HepG2 (cell line): Measurements from ENCODE around the gene FKBP8. TPM values are rescaled to one million over a fixed set of nuclear protein-coding genes. Genes with fewer than 3 reads are reported as not detected.

Experiments
- ATAC-seq: fragments of 200-7000 bp; cut with Tn5 transposase; 3 replicates; pipeline ENCODE4 v1.9.1; 2020; ENCODE audit warnings: mild to moderate bottlenecking, moderate library complexity
- BruUV-seq: library from RNA; stranded (reverse); fragments of 400-500 nt; replicated peaks from 2 replicates; lab custom pipeline; 2021; lab: Mats Ljungman, UMichigan
- CTCF ChIA-PET: fragments of 300-600 bp; formaldehyde crosslinking; extraction: SDS; loops from one replicate; lab custom pipeline; 2021; ENCODE audit warnings: low total read pairs, inconsistent platforms, low intra/inter-chr PET ratio; lab: Yijun Ruan, JAX
- POLR2A ChIA-PET: fragments of 350-600 bp; sonication (Branson Sonifier 250); formaldehyde crosslinking; loops from one replicate; lab custom pipeline; 2020; ENCODE audit warnings: antibody characterized with exemption, inconsistent platforms; lab: Yijun Ruan, JAX
- DNase-seq: peaks from one replicate; pipeline ENCODE4 v3.0.0-alpha.2; 2015; ENCODE audit warnings: low spot score
- FAIRE-seq: peaks from 3 replicates; lab custom pipeline; 2011; peaks lifted over from hg19 to GRCh38; lab: Jason Lieb, UNC
- H2AFZ ChIP-seq: one replicate; pipeline ENCODE4 v1.6.1; 2011; ENCODE audit warnings: low read length, inconsistent platforms
- H3K27ac ChIP-seq: fragments of 300-600 bp; 3 replicates; pipeline ENCODE4 v1.8.0; 2011; ENCODE audit warnings: mixed run types, mild to moderate bottlenecking, mixed read lengths, low read length, inconsistent platforms; ENCODE audit not compliant: insufficient read depth; ENCODE audit errors: extremely low read length
- H3K27me3 ChIP-seq, 2 experiments: fragments of 200-600 bp in 1 of 2; 2 replicates in 1 of 2; 3 replicates in 1 of 2; pipeline versions ENCODE4 v1.6.0 to v1.8.0; 2011; ENCODE audit warnings: low read length in 2 of 2, mild to moderate bottlenecking in 2 of 2, moderate library complexity in 2 of 2, inconsistent platforms in 1 of 2; ENCODE audit not compliant: insufficient read depth in 2 of 2, control insufficient read depth in 1 of 2
- H3K36me3 ChIP-seq, 2 experiments: fragments of 200-600 bp in 1 of 2; replicated peaks in 1 of 2; 2 replicates in 1 of 2; 3 replicates in 1 of 2; pipeline versions ENCODE4 v1.5.1 to v1.8.0; 2011; ENCODE audit warnings: low read length in 2 of 2, inconsistent platforms in 1 of 2; ENCODE audit not compliant: insufficient read depth in 2 of 2, control insufficient read depth in 1 of 2
- H3K4me1 ChIP-seq: 2 replicates; pipeline ENCODE4 v1.5.1; 2012; ENCODE audit warnings: low read length, inconsistent platforms; ENCODE audit not compliant: insufficient read depth
- H3K4me2 ChIP-seq: 2 replicates; pipeline ENCODE4 v1.6.0; 2011; ENCODE audit warnings: low read depth, low read length, inconsistent platforms
- H3K4me3 ChIP-seq, 3 experiments: fragments of 200-600 bp in 1 of 3; sonication (generic), shearing (Covaris generic) in 1 of 3; replicated peaks in 1 of 3; 2 replicates each; pipeline ENCODE4 v1.5.1; 2011 to 2016; ENCODE audit warnings: low read length in 3 of 3, inconsistent platforms in 2 of 3, low read depth in 2 of 3, mild to moderate bottlenecking in 2 of 3, control low read depth in 1 of 3, mixed read lengths in 1 of 3; ENCODE audit not compliant: insufficient read depth in 1 of 3
- H3K79me2 ChIP-seq: one replicate; pipeline ENCODE4 v1.6.1; 2011; ENCODE audit warnings: low read length, inconsistent platforms; ENCODE audit not compliant: insufficient read depth
- H3K9ac ChIP-seq: 2 replicates; pipeline ENCODE4 v1.6.0; 2011; ENCODE audit warnings: mild to moderate bottlenecking, low read depth, low read length, inconsistent platforms; ENCODE audit not compliant: insufficient read depth
- H3K9me3 ChIP-seq: 2 replicates; pipeline ENCODE4 v1.5.1; 2012; ENCODE audit warnings: mild to moderate bottlenecking, low read length
- H4K20me1 ChIP-seq: 2 replicates; pipeline ENCODE4 v1.6.0; 2011; ENCODE audit warnings: inconsistent platforms, mild to moderate bottlenecking, low read length, moderate library complexity; ENCODE audit not compliant: insufficient read depth
- AKAP8 ChIP-seq: sonication (generic); formaldehyde crosslinking; IDR thresholded peaks from 2 replicates; pipeline ENCODE4 v1.5.1; 2020; ENCODE audit warnings: mild to moderate bottlenecking, missing genetic modification reagents
- ETV5 ChIP-seq: IDR thresholded peaks from 2 replicates; pipeline ENCODE4 v1.6.1; 2018; ENCODE audit warnings: missing biosample characterization, missing genetic modification reagents, inconsistent platforms, borderline replicate concordance
- GATAD1 ChIP-seq: IDR thresholded peaks from 2 replicates; pipeline ENCODE4 v1.6.1; 2016; ENCODE audit warnings: missing genetic modification reagents, missing compliant biosample characterization
- HNRNPL ChIP-seq: fragments of 200-400 bp; formaldehyde crosslinking; IDR thresholded peaks from 2 replicates; pipeline ENCODE4 v1.6.1; 2017; ENCODE audit warnings: mild to moderate bottlenecking, low read depth, low read length
- KLF16 ChIP-seq, 2 experiments: sonication (generic) in 1 of 2; formaldehyde crosslinking in 1 of 2; IDR thresholded peaks; 2 replicates each; pipeline versions ENCODE4 v1.6.1 to v1.8.0; 2016 to 2023; ENCODE audit warnings: missing genetic modification reagents in 2 of 2, missing compliant biosample characterization in 1 of 2
- KLF9 ChIP-seq: IDR thresholded peaks from 2 replicates; pipeline ENCODE4 v1.6.1; 2016; ENCODE audit warnings: low read depth
- MAFF ChIP-seq: IDR thresholded peaks from 2 replicates; pipeline ENCODE4 v1.6.1; 2011; ENCODE audit warnings: low read depth, low read length, improper control_type of control experiment
- NFKB2 ChIP-seq: sonication (generic); formaldehyde crosslinking; IDR thresholded peaks from 2 replicates; pipeline ENCODE4 v1.4.0; 2020; ENCODE audit warnings: missing genetic modification reagents, borderline replicate concordance
- PLRG1 ChIP-seq: fragments of 450-650 bp; conservative IDR thresholded peaks from 2 replicates; pipeline ENCODE4 v1.6.1; 2016
- POLR2AphosphoS5 ChIP-seq: IDR thresholded peaks from 2 replicates; pipeline ENCODE4 v1.6.1; 2012; ENCODE audit warnings: low read depth, low read length
- SATB2 ChIP-seq: sonication (generic); formaldehyde crosslinking; IDR thresholded peaks from 2 replicates; pipeline ENCODE4 v1.5.0; 2020; ENCODE audit warnings: missing genetic modification reagents
- SIX4 ChIP-seq: sonication (generic); formaldehyde crosslinking; IDR thresholded peaks from 2 replicates; pipeline ENCODE4 v1.4.0; 2020; ENCODE audit warnings: missing genetic modification reagents
- SP2 ChIP-seq: sonication (generic); formaldehyde crosslinking; IDR thresholded peaks from 2 replicates; pipeline ENCODE4 v1.5.1; 2020; ENCODE audit warnings: mild to moderate bottlenecking, missing genetic modification reagents
- TBL1XR1 ChIP-seq: fragments of 150-350 bp; IDR thresholded peaks from 2 replicates; pipeline ENCODE4 v1.6.1; 2014; ENCODE audit warnings: borderline replicate concordance, low read length; ENCODE audit not compliant: partially characterized antibody
- ZBTB7B ChIP-seq: sonication (generic); formaldehyde crosslinking; IDR thresholded peaks from 2 replicates; pipeline ENCODE4 v1.4.0; 2020; ENCODE audit warnings: missing genetic modification reagents
- ZFP1 ChIP-seq: IDR thresholded peaks from 2 replicates; pipeline ENCODE4 v1.6.1; 2016
- ZNF510 ChIP-seq: sonication (generic); formaldehyde crosslinking; IDR thresholded peaks from 2 replicates; pipeline ENCODE4 v1.4.0; 2020; ENCODE audit warnings: low read depth, mild to moderate bottlenecking, missing genetic modification reagents
- ZNF557 ChIP-seq: sonication (generic); formaldehyde crosslinking; IDR thresholded peaks from 2 replicates; pipeline ENCODE4 v1.4.0; 2020; ENCODE audit warnings: missing genetic modification reagents
- ZNF607 ChIP-seq: sonication (generic); formaldehyde crosslinking; IDR thresholded peaks from 2 replicates; pipeline ENCODE4 v1.5.1; 2020; ENCODE audit warnings: missing genetic modification reagents, mild to moderate bottlenecking, borderline replicate concordance
- ZNF724P ChIP-seq: sonication (generic); formaldehyde crosslinking; IDR thresholded peaks from 2 replicates; pipeline ENCODE4 v1.8.0; 2022; ENCODE audit warnings: missing genetic modification reagents, borderline replicate concordance
- WGBS: methylation state at CpG from one replicate; pipeline ENCODE4 v1.1.6; 2017; ENCODE audit warnings: low lambda C conversion rate; 5-methylcytosine and 5-hydroxymethylcytosine counted together
- in situ Hi-C: cut with HindIII; loops from 2 replicates; pipeline ENCODE4 v1.10.0; 2017; ENCODE audit warnings: low pct_unique_long_range_greater_than_20kb; ENCODE audit not compliant: extremely low pct_ligation_motif_present
- intact Hi-C: fragments of 100-400 bp; cut with micrococcal nuclease; formaldehyde crosslinking; loops from one replicate; pipeline ENCODE4 v1.10.0; 2022; ENCODE audit not compliant: unreplicated experiment
- polyA plus RNA-seq, 8 experiments: library from polyadenylated mRNA; depleted of rRNA in 3 of 8; stranded (reverse) in 7 of 8; unstranded in 1 of 8; fragments of >200 nt; fragmentation: Illumina TruSeq in 4 of 8; extraction: Trizol in 4 of 8; gene quantifications; 2 replicates each; pipeline versions ENCODE4 v1.2.1 to v1.2.3, GENCODE V29; 2011 to 2016; ENCODE audit warnings: low read depth in 4 of 8, missing spikeins in 1 of 8, mixed read lengths in 1 of 8; ENCODE audit not compliant: insufficient read depth in 1 of 8
- total RNA-seq, 5 experiments: library from RNA; depleted of rRNA; stranded (reverse); fragments of >200 nt; fragmentation: Illumina TruSeq; extraction: Trizol; gene quantifications; 2 replicates each; pipeline ENCODE4 v1.2.3, GENCODE V29; 2016; ENCODE audit warnings: low read depth in 1 of 5
- TF ChIP-seq, protein P1 (sequence below): sonication (generic); formaldehyde crosslinking; IDR thresholded peaks from 2 replicates; pipeline ENCODE4 v1.4.0; 2020; ENCODE audit warnings: low read depth, mild to moderate bottlenecking, missing genetic modification reagents

FKBP8 gene
- total and polyA plus RNA-seq, 2 of the 13 experiments (the other 11 are each of a cell fraction or from before 2014, with no cell fraction given) = 81.7 to 93.9 TPM

- H3K4me2 ChIP-seq = peak overlapping the region; percentile 76
- intact Hi-C loops (no loop called here), in situ Hi-C loops (no loop called here)
- H2AFZ ChIP-seq = no peak overlapping the region
- BruUV-seq = no TSS peak
- ATAC-seq = peak; percentile 94
- 15% methylated on average over 11 of the region's 20 CpGs for WGBS
- ChIA-PET CTCF (no interaction called here), POLR2A (interaction anchor here (0.9 to 2.2 kb wide), 12 partner anchors 9 to 85 kb away, joined by 3 to 16 read pairs (median 4); partner anchors contain the start of genes ELL, KXD1 and UBA52)
- H3K9me3 ChIP-seq = no peaks in the 10 kb centered on the region
- H3K4me1 ChIP-seq = peaks cover 67% of the 10 kb centered on the region
- H3K9ac ChIP-seq = peak overlapping the region; percentile 18; the same call in 1 of the 2 replicates
- peak; percentile 98 for FAIRE-seq
- H3K36me3 ChIP-seq = peaks cover 0 to 6% of the 10 kb centered on the region in 2 experiments; a peak in 1 of 5 replicates
- H4K20me1 ChIP-seq = peaks cover 85% of the 10 kb centered on the region
- H3K4me3 ChIP-seq = peak overlapping the region; percentile 1 to 56 (median 14); a peak in 4 of 6 replicates
- H3K79me2 ChIP-seq = peaks cover 97% of the 10 kb centered on the region
- H3K27ac ChIP-seq = peak overlapping the region; percentile 56
- H3K27me3 ChIP-seq = no peaks in the 10 kb centered on the region
- DNase-seq = peak; percentile 96
- TF ChIP-seq SP2 (peak; percentile 62), ETV5 (CRISPR knock-in tag) (peak; percentile 57; the same call in 1 of the 2 replicates), MAFF (peak; percentile 26; the same call in 1 of the 2 replicates), SIX4 (CRISPR knock-in tag) (peak; percentile 19; the same call in 1 of the 2 replicates), ZFP1 (no peak), PLRG1 (no peak), ZNF724P (CRISPR knock-in tag) (peak; percentile 37; the same call in 1 of the 2 replicates), POLR2AphosphoS5 (peak; percentile 87), HNRNPL (0 out of 2 replicates have a peak, but pooled peaks have one; percentile 63), KLF16 (CRISPR knock-in tag; IDR thresholded peaks at IDR 0.05) (0 out of 4 replicates have a peak, but pooled peaks of 1 of the 2 experiments have one; percentile 48), AKAP8 (CRISPR knock-in tag) (no peak), GATAD1 (CRISPR knock-in tag) (0 out of 2 replicates have a peak, but pooled peaks have one; percentile 20), SATB2 (no peak), ZBTB7B (CRISPR knock-in tag) (no peak), TBL1XR1 (no peak), ZNF557 (CRISPR knock-in tag) (0 out of 2 replicates have a peak, but pooled peaks have one; percentile 12), ZNF607 (CRISPR knock-in tag) (peak; percentile 18; the same call in 1 of the 2 replicates), NFKB2 (CRISPR knock-in tag) (peak; percentile 31; the same call in 1 of the 2 replicates), KLF9 (CRISPR knock-in tag) (no peak; the same call in 1 of the 2 replicates), ZNF510 (no peak)
- TF ChIP-seq, protein P1, sequence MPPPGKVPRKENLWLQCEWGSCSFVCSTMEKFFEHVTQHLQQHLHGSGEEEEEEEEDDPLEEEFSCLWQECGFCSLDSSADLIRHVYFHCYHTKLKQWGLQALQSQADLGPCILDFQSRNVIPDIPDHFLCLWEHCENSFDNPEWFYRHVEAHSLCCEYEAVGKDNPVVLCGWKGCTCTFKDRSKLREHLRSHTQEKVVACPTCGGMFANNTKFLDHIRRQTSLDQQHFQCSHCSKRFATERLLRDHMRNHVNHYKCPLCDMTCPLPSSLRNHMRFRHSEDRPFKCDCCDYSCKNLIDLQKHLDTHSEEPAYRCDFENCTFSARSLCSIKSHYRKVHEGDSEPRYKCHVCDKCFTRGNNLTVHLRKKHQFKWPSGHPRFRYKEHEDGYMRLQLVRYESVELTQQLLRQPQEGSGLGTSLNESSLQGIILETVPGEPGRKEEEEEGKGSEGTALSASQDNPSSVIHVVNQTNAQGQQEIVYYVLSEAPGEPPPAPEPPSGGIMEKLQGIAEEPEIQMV (CRISPR knock-in tag) = peak; percentile 30; the same call in 1 of the 2 replicates
These were observed 39.1 kb downstream of the FKBP8 start for GRCh38 chr19:18503971-18504885.
